B cell (primary cell): ENCODE data around the gene CENPV.

Experiments used
- EZH2 ChIP-seq: IDR thresholded peaks from 2 replicates; pipeline ENCODE4 v1.6.1; 2012; ENCODE audit warnings: borderline replicate concordance, low read depth, mild to moderate bottlenecking, moderate library complexity, low read length; ENCODE audit not compliant: insufficient read depth, poor library complexity, severe bottlenecking
- TF ChIP-seq, protein P1 (sequence below): fragments of 200-600 bp; IDR thresholded peaks from one replicate; pipeline ENCODE4 v1.8.0; 2022; ENCODE audit warnings: antibody characterized with exemption, mild to moderate bottlenecking

- TF ChIP-seq, protein P1, sequence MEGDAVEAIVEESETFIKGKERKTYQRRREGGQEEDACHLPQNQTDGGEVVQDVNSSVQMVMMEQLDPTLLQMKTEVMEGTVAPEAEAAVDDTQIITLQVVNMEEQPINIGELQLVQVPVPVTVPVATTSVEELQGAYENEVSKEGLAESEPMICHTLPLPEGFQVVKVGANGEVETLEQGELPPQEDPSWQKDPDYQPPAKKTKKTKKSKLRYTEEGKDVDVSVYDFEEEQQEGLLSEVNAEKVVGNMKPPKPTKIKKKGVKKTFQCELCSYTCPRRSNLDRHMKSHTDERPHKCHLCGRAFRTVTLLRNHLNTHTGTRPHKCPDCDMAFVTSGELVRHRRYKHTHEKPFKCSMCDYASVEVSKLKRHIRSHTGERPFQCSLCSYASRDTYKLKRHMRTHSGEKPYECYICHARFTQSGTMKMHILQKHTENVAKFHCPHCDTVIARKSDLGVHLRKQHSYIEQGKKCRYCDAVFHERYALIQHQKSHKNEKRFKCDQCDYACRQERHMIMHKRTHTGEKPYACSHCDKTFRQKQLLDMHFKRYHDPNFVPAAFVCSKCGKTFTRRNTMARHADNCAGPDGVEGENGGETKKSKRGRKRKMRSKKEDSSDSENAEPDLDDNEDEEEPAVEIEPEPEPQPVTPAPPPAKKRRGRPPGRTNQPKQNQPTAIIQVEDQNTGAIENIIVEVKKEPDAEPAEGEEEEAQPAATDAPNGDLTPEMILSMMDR = no peak
- TF ChIP-seq EZH2 = no peak
These were observed 11.4 kb upstream of the CENPV start for GRCh38 chr17:16364625-16365024.
